Measurements from ENCODE around the gene WDR46.

Gene WDR46

GRCh38 chr6:33290459-33290858, 1.4 kb upstream of the WDR46 start:
- H3K27me3 ChIP-seq (ENCODE audit: control insufficient read depth, low read length), result no peaks in the 10 kb centered on the region
- peaks cover 25% of the 10 kb centered on the region for H3K4me1 ChIP-seq (ENCODE audit: control insufficient read depth, low read length)
- peak overlapping the region; percentile 93 for H3K4me3 ChIP-seq (ENCODE audit: low read length)
- 0 out of 2 replicates have a peak overlapping the region, but pooled peaks have one; percentile 35 for H3K27ac ChIP-seq (ENCODE audit: low read depth, low read length)
- TF ChIP-seq CTCF (IDR thresholded peaks at IDR 0.05; ENCODE audit: low read depth, low read length, poor library complexity, severe bottlenecking), result no peak
- TF ChIP-seq EZH2phosphoT487 (IDR thresholded peaks at IDR 0.05; ENCODE audit: borderline replicate concordance, low read length), result no peak
- peaks cover 55% of the 10 kb centered on the region for H3K79me2 ChIP-seq (ENCODE audit: control insufficient read depth, low read length)
- H3F3A ChIP-seq (ENCODE audit: control insufficient read depth, insufficient read depth), result peaks cover 11% of the 10 kb centered on the region; the same call in 1 of the 2 replicates
- H3K9me3 ChIP-seq (ENCODE audit: control insufficient read depth, insufficient read depth, low read length), result no peaks in the 10 kb centered on the region
- no peaks in the 10 kb centered on the region for H4K20me1 ChIP-seq (ENCODE audit: control insufficient read depth, insufficient read depth, low read depth, low read length)
- peaks cover 72% of the 10 kb centered on the region for H3K36me3 ChIP-seq (ENCODE audit: control insufficient read depth, low read length)
- peak overlapping the region; percentile 87 for H3K4me2 ChIP-seq (ENCODE audit: low read length)
- H3K9me2 ChIP-seq (replicated peaks; ENCODE audit: control insufficient read depth, low read length), result no peaks in the 10 kb centered on the region

GRCh38 chr6:33289784-33290315, 811 bp upstream of the WDR46 start:
- Histone ChIP-seq H3K4me3 (ENCODE audit: low read length) (peak overlapping the region; percentile 93), H3K27ac (ENCODE audit: low read depth, low read length) (peak overlapping the region; percentile 35), H3K4me1 (ENCODE audit: control insufficient read depth, low read length) (peaks cover 25% of the 10 kb centered on the region), H3K79me2 (ENCODE audit: control insufficient read depth, low read length) (peaks cover 55% of the 10 kb centered on the region), H3K36me3 (ENCODE audit: control insufficient read depth, low read length) (peaks cover 77% of the 10 kb centered on the region), H3K4me2 (ENCODE audit: low read length) (peak overlapping the region; percentile 87), H3K9me2 (replicated peaks; ENCODE audit: control insufficient read depth, low read length) (no peaks in the 10 kb centered on the region), H3K9me3 (ENCODE audit: control insufficient read depth, insufficient read depth, low read length) (no peaks in the 10 kb centered on the region), H4K20me1 (ENCODE audit: control insufficient read depth, insufficient read depth, low read depth, low read length) (no peaks in the 10 kb centered on the region), H3F3A (ENCODE audit: control insufficient read depth, insufficient read depth) (peaks cover 11% of the 10 kb centered on the region; the same call in 1 of the 2 replicates), H3K27me3 (ENCODE audit: control insufficient read depth, low read length) (no peaks in the 10 kb centered on the region)
- no peak for TF ChIP-seq EZH2phosphoT487 (IDR thresholded peaks at IDR 0.05; ENCODE audit: borderline replicate concordance, low read length)

- H3K4me1 ChIP-seq (ENCODE audit: control insufficient read depth, low read length), result peaks cover 25% of the 10 kb centered on the region
- TF ChIP-seq CTCF (IDR thresholded peaks at IDR 0.05; ENCODE audit: low read depth, low read length, poor library complexity, severe bottlenecking) (no peak), EZH2phosphoT487 (IDR thresholded peaks at IDR 0.05; ENCODE audit: borderline replicate concordance, low read length) (no peak)
- no peaks in the 10 kb centered on the region for H4K20me1 ChIP-seq (ENCODE audit: control insufficient read depth, insufficient read depth, low read depth, low read length)
- H3K79me2 ChIP-seq (ENCODE audit: control insufficient read depth, low read length), result peaks cover 55% of the 10 kb centered on the region
- H3K9me2 ChIP-seq (replicated peaks; ENCODE audit: control insufficient read depth, low read length), result no peaks in the 10 kb centered on the region
- peak overlapping the region; percentile 87 for H3K4me2 ChIP-seq (ENCODE audit: low read length)
- H3K27me3 ChIP-seq (ENCODE audit: control insufficient read depth, low read length), result no peaks in the 10 kb centered on the region
- no peaks in the 10 kb centered on the region for H3K9me3 ChIP-seq (ENCODE audit: control insufficient read depth, insufficient read depth, low read length)
- peak overlapping the region; percentile 35; the same call in 1 of the 2 replicates for H3K27ac ChIP-seq (ENCODE audit: low read depth, low read length)
- H3K36me3 ChIP-seq (ENCODE audit: control insufficient read depth, low read length), result peaks cover 83% of the 10 kb centered on the region
- peak overlapping the region; percentile 93 for H3K4me3 ChIP-seq (ENCODE audit: low read length)
- peaks cover 11% of the 10 kb centered on the region; the same call in 1 of the 2 replicates for H3F3A ChIP-seq (ENCODE audit: control insufficient read depth, insufficient read depth)
Measured at GRCh38 chr6:33288141-33288920, 708 bp downstream of the WDR46 start.
